A549 (cell line): ENCODE data around the gene UTP11. TPM values are rescaled to one million over a fixed set of nuclear protein-coding genes. Genes with fewer than 3 reads are reported as not detected.

Source experiments
- ATAC-seq, 2 experiments: fragments of 200-7000 bp in 1 of 2; fragments of >200 bp in 1 of 2; cut with Nextera tagmentation in 1 of 2; cut with Tn5 transposase in 1 of 2; 3 replicates each; pipeline versions ENCODE4 v1.8.0 to v1.9.1; 2018 to 2020; ENCODE audit warnings: mild to moderate bottlenecking in 1 of 2, moderate library complexity in 1 of 2
- CTCF ChIA-PET: fragments of 300-600 bp; sonication (Branson Sonifier 250); formaldehyde crosslinking; extraction: SDS; loops from one replicate; lab custom pipeline; 2021; ENCODE audit warnings: antibody characterized with exemption, inconsistent platforms; lab: Yijun Ruan, JAX
- POLR2A ChIA-PET: fragments of 350-600 bp; formaldehyde crosslinking; extraction: SDS; loops from one replicate; lab custom pipeline; 2021; ENCODE audit warnings: antibody characterized with exemption, inconsistent platforms; lab: Yijun Ruan, JAX
- DNase-seq, 2 experiments: peaks; one replicate each; pipeline versions ENCODE4 v3.0.0 to v3.0.0-alpha.2; 2011 to 2016; ENCODE audit warnings: low read depth in 1 of 2, low spot score in 1 of 2
- FAIRE-seq: peaks from 2 replicates; lab custom pipeline; 2011; peaks lifted over from hg19 to GRCh38; lab: Jason Lieb, UNC
- H3K27ac ChIP-seq, 2 experiments: fragments of >200 bp; sonication (Bioruptor Twin); formaldehyde crosslinking; 3 replicates each; pipeline ENCODE4 v1.5.1; 2016 to 2017
- H3K4me1 ChIP-seq: fragments of >200 bp; sonication (Bioruptor Twin); formaldehyde crosslinking; 3 replicates; pipeline ENCODE4 v1.6.1; 2016
- H3K4me2 ChIP-seq: fragments of >200 bp; sonication (Bioruptor Twin); formaldehyde crosslinking; 3 replicates; pipeline ENCODE4 v1.6.1; 2016
- H3K4me3 ChIP-seq: fragments of >200 bp; sonication (Bioruptor Twin); formaldehyde crosslinking; 3 replicates; pipeline ENCODE4 v1.5.1; 2016
- H3K9me3 ChIP-seq: fragments of >200 bp; sonication (Bioruptor Twin); formaldehyde crosslinking; 3 replicates; pipeline ENCODE4 v1.6.1; 2016
- BCL3 ChIP-seq: fragments of >200 bp; sonication (Bioruptor Twin); formaldehyde crosslinking; IDR thresholded peaks from 3 replicates; pipeline ENCODE4 v1.6.1; 2016
- BHLHE40 ChIP-seq: IDR thresholded peaks from 2 replicates; pipeline ENCODE4 v1.6.1; 2012; ENCODE audit warnings: low read depth, low read length, inconsistent platforms
- CBX2 ChIP-seq: fragments of 200-600 bp; sonication (generic); IDR thresholded peaks from 2 replicates; pipeline ENCODE4 v1.6.1; 2016; ENCODE audit warnings: low read depth, mild to moderate bottlenecking, borderline replicate concordance
- CBX8 ChIP-seq: fragments of 200-600 bp; sonication (generic); IDR thresholded peaks from 2 replicates; pipeline ENCODE4 v1.6.1; 2016
- CEBPB ChIP-seq, 2 experiments: fragments of >200 bp in 1 of 2; sonication (Bioruptor Twin) in 1 of 2; formaldehyde crosslinking in 1 of 2; IDR thresholded peaks; 2 replicates each; pipeline ENCODE4 v1.6.1; 2012 to 2016
- CHD2 ChIP-seq: fragments of 150-350 bp; IDR thresholded peaks from 2 replicates; pipeline ENCODE4 v1.6.1; 2014; ENCODE audit warnings: low read length; ENCODE audit not compliant: partially characterized antibody
- CHD4 ChIP-seq: fragments of 200-600 bp; sonication (generic); IDR thresholded peaks from 2 replicates; pipeline ENCODE4 v1.6.1; 2016; ENCODE audit warnings: antibody characterized with exemption, mild to moderate bottlenecking, borderline replicate concordance
- CTCF ChIP-seq: fragments of >200 bp; sonication (Bioruptor Twin); formaldehyde crosslinking; IDR thresholded peaks from 3 replicates; pipeline ENCODE4 v1.5.1; 2016
- EHF ChIP-seq: fragments of 250-450 bp; sonication (Bioruptor Pico); IDR thresholded peaks from 2 replicates; pipeline ENCODE4 v1.5.0; 2020; ENCODE audit warnings: mild to moderate bottlenecking
- EHMT2 ChIP-seq: fragments of 200-600 bp; sonication (generic); IDR thresholded peaks from 2 replicates; pipeline ENCODE4 v1.6.1; 2016; ENCODE audit warnings: antibody characterized with exemption, low read depth, mild to moderate bottlenecking, moderate library complexity
- EP300 ChIP-seq, 2 experiments: fragments of >200 bp; sonication (Bioruptor Twin); formaldehyde crosslinking; IDR thresholded peaks; 2 replicates in 1 of 2; 3 replicates in 1 of 2; pipeline ENCODE4 v1.6.1; 2016 to 2017
- FOSL2 ChIP-seq, 2 experiments: fragments of 450-650 bp in 1 of 2; fragments of >200 bp in 1 of 2; sonication (Bioruptor Twin) in 1 of 2; formaldehyde crosslinking; IDR thresholded peaks; 2 replicates each; pipeline versions ENCODE4 v1.5.0 to v1.6.1; 2016 to 2020; ENCODE audit warnings: mild to moderate bottlenecking in 1 of 2, moderate library complexity in 1 of 2
- GATA3 ChIP-seq: IDR thresholded peaks from 2 replicates; pipeline ENCODE4 v1.6.1; 2012; ENCODE audit warnings: borderline replicate concordance
- HDAC2 ChIP-seq: fragments of 200-600 bp; sonication (generic); IDR thresholded peaks from 2 replicates; pipeline ENCODE4 v1.6.1; 2016
- HOXA7 ChIP-seq: fragments of 250-450 bp; sonication (Bioruptor Pico); IDR thresholded peaks from 2 replicates; pipeline ENCODE4 v1.5.0; 2020; ENCODE audit warnings: mild to moderate bottlenecking, moderate library complexity
- KDM1A ChIP-seq: fragments of 200-600 bp; sonication (generic); IDR thresholded peaks from 2 replicates; pipeline ENCODE4 v1.6.1; 2016; ENCODE audit warnings: low read depth, mild to moderate bottlenecking
- NFE2L2 ChIP-seq: fragments of 150-350 bp; conservative IDR thresholded peaks from 2 replicates; pipeline ENCODE4 v1.6.1; 2014; ENCODE audit warnings: low read length
- NPAS2 ChIP-seq: fragments of 250-450 bp; sonication (Bioruptor Pico); IDR thresholded peaks from 2 replicates; pipeline ENCODE4 v1.8.0; 2022; ENCODE audit warnings: mild to moderate bottlenecking, moderate library complexity, borderline replicate concordance
- PBX3 ChIP-seq: IDR thresholded peaks from 2 replicates; pipeline ENCODE4 v1.6.1; 2012
- POLR2A ChIP-seq: IDR thresholded peaks from 2 replicates; pipeline ENCODE4 v1.6.1; 2012; ENCODE audit warnings: mild to moderate bottlenecking, low read length
- POLR2AphosphoS2 ChIP-seq: conservative IDR thresholded peaks from 2 replicates; pipeline ENCODE4 v1.6.1; 2012; ENCODE audit warnings: low read length, improper control_type of control experiment, inconsistent platforms
- RAD21 ChIP-seq, 2 experiments: fragments of >200 bp in 1 of 2; sonication (Bioruptor Twin) in 1 of 2; formaldehyde crosslinking in 1 of 2; IDR thresholded peaks in 1 of 2; conservative IDR thresholded peaks in 1 of 2; 2 replicates in 1 of 2; 3 replicates in 1 of 2; pipeline ENCODE4 v1.6.1; 2012 to 2018; ENCODE audit warnings: inconsistent platforms in 1 of 2
- RCOR1 ChIP-seq: fragments of 150-350 bp; IDR thresholded peaks from 2 replicates; pipeline ENCODE4 v1.6.1; 2014; ENCODE audit warnings: antibody characterized with exemption, low read length, low read depth
- REST ChIP-seq: fragments of 200-600 bp; sonication (generic); IDR thresholded peaks from 2 replicates; pipeline ENCODE4 v1.6.1; 2016; ENCODE audit warnings: antibody characterized with exemption, mild to moderate bottlenecking, moderate library complexity
- RNF2 ChIP-seq: fragments of 200-600 bp; sonication (generic); IDR thresholded peaks from 2 replicates; pipeline ENCODE4 v1.6.1; 2016; ENCODE audit warnings: low read depth, mild to moderate bottlenecking, antibody characterized with exemption, moderate library complexity, borderline replicate concordance
- ZSCAN20 ChIP-seq: fragments of 250-450 bp; sonication (Bioruptor Pico); IDR thresholded peaks from 2 replicates; pipeline ENCODE4 v1.8.0; 2022; ENCODE audit warnings: mild to moderate bottlenecking, moderate library complexity
- WGBS: methylation state at CpG from one replicate; pipeline ENCODE4 v1.1.6; 2017; ENCODE audit errors: missing lambda C conversion rate; 5-methylcytosine and 5-hydroxymethylcytosine counted together
- polyA minus RNA-seq: library from RNA; depleted of rRNA, polyadenylated mRNA; stranded (reverse); fragments of >200 nt; gene quantifications from 2 replicates; pipeline ENCODE4 v1.2.3, GENCODE V29; 2011; rRNA and poly(A)+ RNA removed
- polyA plus RNA-seq, 4 experiments: library from polyadenylated mRNA; depleted of rRNA in 3 of 4; stranded (reverse); fragments of >200 nt; fragmentation: RNase III in 1 of 4; extraction: RNeasy Plus Mini Kit Qiagen cat#74134 plus additional on column Dnase treatment in 1 of 4; gene quantifications; 2 replicates in 3 of 4; 3 replicates in 1 of 4; pipeline ENCODE4 v1.2.3, GENCODE V29; 2011 to 2017
- TF ChIP-seq, protein P1 (sequence below): fragments of 150-350 bp; IDR thresholded peaks from 2 replicates; pipeline ENCODE4 v1.6.1; 2014; ENCODE audit warnings: low read depth, mild to moderate bottlenecking, low read length
- TF ChIP-seq, protein P2 (sequence below): IDR thresholded peaks from 2 replicates; pipeline ENCODE4 v1.6.1; 2012

UTP11 gene, protein sequence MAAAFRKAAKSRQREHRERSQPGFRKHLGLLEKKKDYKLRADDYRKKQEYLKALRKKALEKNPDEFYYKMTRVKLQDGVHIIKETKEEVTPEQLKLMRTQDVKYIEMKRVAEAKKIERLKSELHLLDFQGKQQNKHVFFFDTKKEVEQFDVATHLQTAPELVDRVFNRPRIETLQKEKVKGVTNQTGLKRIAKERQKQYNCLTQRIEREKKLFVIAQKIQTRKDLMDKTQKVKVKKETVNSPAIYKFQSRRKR
- polyA plus RNA-seq (2011; rRNA removed) (27.0 and 37.6 TPM in 2 replicates), polyA plus RNA-seq (2017; fragmentation: RNase III; extraction: RNeasy Plus Mini Kit Qiagen cat#74134 plus additional on column Dnase treatment) (43.1 to 53.1 TPM (median 44.8 TPM) in 3 replicates), polyA minus RNA-seq (7.3 and 10.5 TPM in 2 replicates)
- polyA plus RNA-seq (2012; cell fraction: cytosol; rRNA removed): 15.3 and 16.7 TPM in 2 replicates
- polyA plus RNA-seq (2012; cell fraction: nucleus; rRNA removed): 5.9 and 11.9 TPM in 2 replicates

- peak within 1 kb of the TSS; percentile 94 to 95 for H3K27ac ChIP-seq
- TF ChIP-seq GATA3 (no peak), CHD4 (no peak), HOXA7 (CRISPR knock-in tag) (peak; percentile 70; the same call in 1 of the 2 replicates), ZSCAN20 (0 out of 2 replicates have a peak, but pooled peaks have one; percentile 75), BCL3 (peak; percentile 51; the same call in 1 of the 3 replicates), PBX3 (no peak), NFE2L2 (no peak), POLR2AphosphoS2 (no peak), KDM1A (no peak), NPAS2 (CRISPR knock-in tag) (peak; percentile 76; the same call in 1 of the 2 replicates), FOSL2 (IDR thresholded peaks at IDR 0.05) (no peak), FOSL2 (CRISPR knock-in tag; IDR thresholded peaks at IDR 0.05) (0 out of 2 replicates have a peak, but pooled peaks have one; percentile 12), CBX2 (no peak), RNF2 (peak; percentile 88; the same call in 1 of the 2 replicates), CHD2 (peak; percentile 59), EHF (CRISPR knock-in tag) (peak; percentile 85; the same call in 1 of the 2 replicates), EHMT2 (no peak), RAD21 (conservative IDR thresholded peaks at IDR 0.05 in 1 of 2, IDR thresholded peaks at IDR 0.05 in 1 of 2) (no peak), BHLHE40 (peak; percentile 60), REST (peak; percentile 38; the same call in 1 of the 2 replicates), EP300 (IDR thresholded peaks at IDR 0.05) (no peak), HDAC2 (no peak), RCOR1 (no peak), CTCF (no peak), CBX8 (no peak), CEBPB (IDR thresholded peaks at IDR 0.05) (no peak), POLR2A (peak; percentile 71)
- TF ChIP-seq, protein P1, sequence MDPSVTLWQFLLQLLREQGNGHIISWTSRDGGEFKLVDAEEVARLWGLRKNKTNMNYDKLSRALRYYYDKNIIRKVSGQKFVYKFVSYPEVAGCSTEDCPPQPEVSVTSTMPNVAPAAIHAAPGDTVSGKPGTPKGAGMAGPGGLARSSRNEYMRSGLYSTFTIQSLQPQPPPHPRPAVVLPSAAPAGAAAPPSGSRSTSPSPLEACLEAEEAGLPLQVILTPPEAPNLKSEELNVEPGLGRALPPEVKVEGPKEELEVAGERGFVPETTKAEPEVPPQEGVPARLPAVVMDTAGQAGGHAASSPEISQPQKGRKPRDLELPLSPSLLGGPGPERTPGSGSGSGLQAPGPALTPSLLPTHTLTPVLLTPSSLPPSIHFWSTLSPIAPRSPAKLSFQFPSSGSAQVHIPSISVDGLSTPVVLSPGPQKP: no peak
- TF ChIP-seq, protein P2, sequence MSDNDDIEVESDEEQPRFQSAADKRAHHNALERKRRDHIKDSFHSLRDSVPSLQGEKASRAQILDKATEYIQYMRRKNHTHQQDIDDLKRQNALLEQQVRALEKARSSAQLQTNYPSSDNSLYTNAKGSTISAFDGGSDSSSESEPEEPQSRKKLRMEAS: peak; percentile 100
Measured at GRCh38 chr1:38012363-38013226, at the start of gene UTP11. Gene UTP11 (plus strand): TSS chr1:38012734. CDS start chr1:38012803, 69 bp downstream.

More at GRCh38 chr1:38012363-38013226, at the start of gene UTP11:
- CTCF ChIA-PET: interaction anchor here (1.3 to 2.5 kb wide), 4 partner anchors 13 to 823 kb away, joined by 4 to 13 read pairs (median 8); partner anchors contain the start of gene SF3A3
- FAIRE-seq (no peak), ATAC-seq (peak; percentile 98 to 99), DNase-seq (peak; percentile 96 to 99)
- 2% methylated on average over 32 of the region's 49 CpGs for WGBS
- POLR2A ChIA-PET: interaction anchor here (0.5 kb wide), 1 partner anchor 556 kb away, joined by 3 read pairs; no protein-coding TSS in a partner anchor
- peaks cover 30% of the 10 kb centered on the region for H3K4me1 ChIP-seq
- H3K4me2 ChIP-seq: peak within 1 kb of the TSS; percentile 99
- peak within 1 kb of the TSS; percentile 68 for H3K4me3 ChIP-seq
- H3K9me3 ChIP-seq: no peaks in the 10 kb centered on the region
